Measurements from ENCODE around the gene KPNA6. TPM values are rescaled to one million over a fixed set of nuclear protein-coding genes. Genes with fewer than 3 reads are reported as not detected.

KPNA6 gene
- total and polyA plus RNA-seq, 9 of the 15 experiments (the other 6 are each of a cell fraction or from before 2014, with no cell fraction given), result 20.1 to 54.6 (median 32.2) TPM

- no peak for FAIRE-seq
- TF ChIP-seq LCOR (CRISPR knock-in tag; IDR thresholded peaks at IDR 0.05) (0 out of 2 replicates have a peak, but pooled peaks have one; percentile 30), GTF2B (IDR thresholded peaks at IDR 0.05; ENCODE audit: extremely low read depth, insufficient read length) (no peak), CREB5 (CRISPR knock-in tag; IDR thresholded peaks at IDR 0.05) (0 out of 2 replicates have a peak, but pooled peaks have one; percentile 40), ZNF551 (CRISPR knock-in tag; IDR thresholded peaks at IDR 0.05) (0 out of 2 replicates have a peak, but pooled peaks have one; percentile 53), ZBTB8A (IDR thresholded peaks at IDR 0.05; ENCODE audit: partially characterized antibody) (no peak), CEBPB (tag; IDR thresholded peaks at IDR 0.05) (0 out of 2 replicates have a peak, but pooled peaks have one; percentile 9), SRSF7 (optimal IDR thresholded peaks at IDR 0.05; ENCODE audit: low read depth, low read length) (no peak), RBFOX2 (IDR thresholded peaks at IDR 0.05; ENCODE audit: low read depth, low read length) (0 out of 2 replicates have a peak, but pooled peaks have one; percentile 27)
- Histone ChIP-seq H3K4me1 (replicated peaks in 1 of 2; ENCODE audit: control insufficient read depth in 2 of 2, insufficient read depth in 2 of 2, low read length in 2 of 2) (peaks cover 20 to 39% of the 10 kb centered on the region in 2 experiments; a peak in 4 of 5 replicates), H3K4me2 (ENCODE audit: insufficient read depth, low read length) (no peak overlapping the region), H3K27me3 (ENCODE audit: control insufficient read depth in 2 of 2, insufficient read depth in 2 of 2, low read length in 2 of 2) (no peaks in the 10 kb centered on the region), H4K20me1 (replicated peaks; ENCODE audit: control insufficient read depth, insufficient read depth, low read length) (peaks cover 26% of the 10 kb centered on the region), H3K9ac (ENCODE audit: insufficient read depth in 1 of 2, low read depth in 2 of 2, low read length in 2 of 2) (no peak overlapping the region), H3K4me3 (no peak overlapping the region), H3K79me2 (ENCODE audit: control insufficient read depth, insufficient read depth, low read length) (peaks cover 85% of the 10 kb centered on the region), H2AFZ (ENCODE audit: low read depth, low read length) (no peak overlapping the region), H3K36me3 (ENCODE audit: control insufficient read depth, insufficient read depth, low read length) (peaks cover 42% of the 10 kb centered on the region), H3K9me1 (ENCODE audit: control insufficient read depth, insufficient read depth, low read length) (peaks cover 4% of the 10 kb centered on the region), H3K27ac (ENCODE audit: extremely low read depth, low read depth, low read length) (no peak overlapping the region), H3K9me3 (replicated peaks; ENCODE audit: control insufficient read depth, insufficient read depth, low read depth, low read length) (no peaks in the 10 kb centered on the region)
- 74% methylated on average over 2 of the region's 2 CpGs for WGBS (ENCODE audit: insufficient coverage, low coverage, missing lambda C conversion rate)
- peak in 1 of 4 experiments; percentile 7 for DNase-seq (ENCODE audit: extremely low read depth in 1 of 4, low spot score in 3 of 4)
- no peak for ATAC-seq
- BruUV-seq (replicated peaks), result no TSS peak
- intact Hi-C loops (cut with micrococcal nuclease) (no loop called here), in situ Hi-C loops (cut with MboI) (no loop called here)
- ChIA-PET POLR2A (interaction anchor here (0.6 to 12.7 kb wide), 11 partner anchors 14 to 95 kb away, joined by 3 to 209 read pairs (median 3); partner anchors contain the start of gene IQCC), CTCF (ENCODE audit: low intra/inter-chr PET ratio) (interaction anchor here (0.6 kb wide), 1 partner anchor 138 kb away, joined by 3 read pairs; no protein-coding TSS in a partner anchor)
These were observed 3.3 kb downstream of the KPNA6 start for GRCh38 chr1:32111040-32111623.
